T47D (cell line): Measurements from ENCODE around the gene TSPAN9.

Experiments
- DNase-seq, 2 experiments: peaks; one replicate each; pipeline versions ENCODE4 v3.0.0 to v3.0.0-alpha.2; 2011 to 2012; ENCODE audit warnings: low read depth in 1 of 2, low spot score in 1 of 2
- JUND ChIP-seq: IDR thresholded peaks from 2 replicates; pipeline ENCODE4 v1.6.1; 2012; ENCODE audit warnings: low read depth
- in situ Hi-C: cut with HindIII; loops from 2 replicates; pipeline ENCODE4 v1.10.0; 2016; ENCODE audit warnings: low sequenced_read_pairs, low pct_unique_long_range_greater_than_20kb

The TSPAN9 gene

DNA sequence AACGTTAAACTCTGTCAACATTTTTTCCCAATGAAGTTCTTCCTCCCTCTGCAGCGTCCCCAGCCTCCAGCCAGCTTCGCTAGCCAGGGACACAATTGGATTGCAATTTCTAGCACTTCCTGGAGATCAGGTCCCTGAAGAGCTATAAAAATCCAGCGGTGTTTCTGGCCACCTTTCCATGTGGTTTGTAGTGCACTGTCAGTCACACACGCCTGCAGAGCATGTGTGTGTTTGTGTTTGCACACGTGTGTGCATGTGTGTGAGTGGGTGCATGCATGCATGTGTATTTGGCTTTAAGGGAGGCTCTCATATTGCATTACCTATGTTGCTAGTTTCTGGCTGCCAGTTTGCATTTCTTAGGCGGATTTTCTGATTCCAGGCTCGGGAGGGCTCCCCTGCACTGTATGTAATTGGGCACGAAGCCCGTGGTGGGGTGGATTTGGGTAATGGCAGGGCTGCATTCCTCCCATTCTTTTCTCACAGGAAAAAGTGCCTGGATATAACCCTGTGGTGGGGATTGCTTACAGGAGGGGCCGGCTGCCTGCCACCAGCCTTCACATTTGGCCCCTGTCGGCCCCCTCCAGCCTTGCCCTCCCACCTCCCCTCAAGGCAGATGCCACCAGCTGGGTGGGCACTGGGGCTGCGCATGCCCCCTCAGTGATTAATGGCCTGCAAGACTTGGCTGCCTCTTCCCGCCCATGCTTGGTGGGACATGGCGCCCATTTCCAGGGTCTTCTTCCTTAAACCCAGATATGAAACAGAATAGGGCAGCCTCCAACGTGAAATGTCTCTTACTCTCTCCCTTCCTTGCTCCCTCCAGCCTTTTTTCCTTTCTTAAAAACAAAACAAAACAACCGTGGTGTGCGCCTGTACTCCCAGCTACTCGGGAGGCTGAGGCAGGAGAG, 74.0 kb downstream of the TSPAN9 start:
- no peak for TF ChIP-seq JUND
- DNase-seq, result no peak
- in situ Hi-C loops, result no loop called here

DNA sequence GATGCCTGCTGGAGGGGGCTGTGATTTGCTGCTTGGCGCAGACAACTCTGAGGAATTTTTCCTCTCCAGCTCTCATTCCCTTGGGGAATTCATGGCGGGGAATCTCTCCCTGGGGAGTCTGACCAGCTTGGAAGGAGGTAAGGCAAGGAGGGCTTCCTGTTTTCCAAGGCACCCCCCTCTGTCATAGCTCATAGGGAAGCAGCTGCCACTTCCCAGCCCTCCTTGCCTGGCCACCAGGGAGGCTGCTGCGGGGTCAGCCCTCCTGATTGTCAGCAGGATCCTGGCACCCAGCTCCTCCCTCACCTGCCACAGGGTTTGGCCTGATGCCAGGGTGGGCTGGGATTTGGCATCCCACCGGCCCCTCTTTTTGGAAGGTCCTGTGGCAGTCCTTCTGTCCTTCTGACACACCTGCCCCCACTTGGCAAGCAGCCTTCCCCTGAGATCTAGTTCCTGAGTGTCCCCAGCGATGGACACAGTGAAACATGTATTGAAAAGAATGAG, 74.9 kb downstream of the TSPAN9 start:
- DNase-seq, result no peak
- TF ChIP-seq JUND, result no peak
- in situ Hi-C loops, result no loop called here

DNA sequence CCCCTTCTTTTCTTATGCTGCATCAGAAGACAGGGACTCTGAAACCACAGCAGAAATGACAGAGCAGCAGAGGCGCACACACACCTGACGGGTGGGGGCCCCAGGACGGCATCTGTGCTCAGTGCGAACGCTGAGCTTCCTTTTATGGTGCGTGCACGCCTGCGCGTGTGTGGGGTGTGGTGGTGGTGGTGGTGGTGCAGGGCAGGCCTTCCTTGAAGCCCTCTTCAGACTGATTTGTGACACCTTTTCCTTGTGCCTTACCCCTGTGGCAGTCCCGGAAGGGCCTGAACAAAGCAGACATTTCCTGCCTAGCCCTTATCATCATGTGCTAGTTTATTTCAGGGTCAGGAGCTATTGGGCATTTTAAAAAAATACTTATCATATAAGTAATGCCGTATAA, 75.7 kb downstream of the TSPAN9 start:
- no peak for DNase-seq
- in situ Hi-C loops, result no loop called here
- TF ChIP-seq JUND, result no peak

DNA sequence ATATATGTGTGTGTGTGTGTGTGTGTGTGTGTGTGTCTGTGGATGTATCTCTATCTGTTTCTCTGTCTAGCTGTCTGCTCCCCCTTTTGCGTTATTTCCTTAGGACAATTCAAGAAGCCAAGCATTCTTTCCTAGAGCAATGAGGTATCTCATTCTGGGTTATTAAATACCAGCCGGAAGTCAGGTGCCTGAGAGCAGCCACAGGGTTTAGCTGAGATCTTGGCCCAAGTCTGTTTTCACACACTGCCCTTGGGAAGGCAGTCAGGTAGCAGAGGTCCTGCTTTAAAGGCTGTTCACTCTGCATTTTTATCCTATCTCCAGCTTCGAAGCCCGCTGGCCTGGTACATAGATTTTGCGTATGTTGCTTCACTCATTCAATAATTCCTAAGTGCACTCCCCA, 76.8 kb downstream of the TSPAN9 start:
- no peak for DNase-seq
- no peak for TF ChIP-seq JUND
- in situ Hi-C loops, result no loop called here

DNA sequence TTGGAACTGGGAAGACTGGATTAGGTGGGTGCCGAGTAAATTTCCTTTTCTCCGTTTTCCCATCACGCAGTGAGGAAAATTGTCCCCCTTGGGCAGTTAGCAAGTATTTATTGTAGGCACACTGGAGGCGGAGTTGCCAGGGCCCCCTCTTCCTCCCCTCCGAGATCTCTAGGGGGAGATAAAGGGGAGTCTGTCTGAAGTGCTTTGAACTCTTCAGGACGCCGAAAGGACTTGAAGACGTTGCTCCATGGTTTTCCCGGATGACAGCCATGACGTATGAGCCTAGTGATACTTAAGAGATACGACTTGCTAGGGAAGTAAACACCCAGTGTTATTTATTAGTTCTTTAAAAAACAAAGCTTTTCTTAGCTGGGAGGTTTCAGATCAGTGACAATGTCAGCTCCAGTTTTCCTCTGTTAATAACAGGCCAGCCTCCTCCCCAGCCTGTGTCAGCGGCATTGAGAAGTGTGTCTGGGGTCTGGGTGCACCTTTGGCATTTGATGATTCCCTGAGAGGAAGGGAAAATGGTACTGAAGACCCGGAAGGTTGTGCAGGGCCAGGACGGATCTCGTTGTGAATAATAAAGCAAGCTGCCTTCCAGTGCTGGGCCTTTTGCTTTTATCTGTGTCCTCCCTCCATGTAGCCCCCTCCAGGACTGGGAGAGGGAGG, 78.7 kb downstream of the TSPAN9 start:
- no peak for DNase-seq
- TF ChIP-seq JUND, result no peak

DNA sequence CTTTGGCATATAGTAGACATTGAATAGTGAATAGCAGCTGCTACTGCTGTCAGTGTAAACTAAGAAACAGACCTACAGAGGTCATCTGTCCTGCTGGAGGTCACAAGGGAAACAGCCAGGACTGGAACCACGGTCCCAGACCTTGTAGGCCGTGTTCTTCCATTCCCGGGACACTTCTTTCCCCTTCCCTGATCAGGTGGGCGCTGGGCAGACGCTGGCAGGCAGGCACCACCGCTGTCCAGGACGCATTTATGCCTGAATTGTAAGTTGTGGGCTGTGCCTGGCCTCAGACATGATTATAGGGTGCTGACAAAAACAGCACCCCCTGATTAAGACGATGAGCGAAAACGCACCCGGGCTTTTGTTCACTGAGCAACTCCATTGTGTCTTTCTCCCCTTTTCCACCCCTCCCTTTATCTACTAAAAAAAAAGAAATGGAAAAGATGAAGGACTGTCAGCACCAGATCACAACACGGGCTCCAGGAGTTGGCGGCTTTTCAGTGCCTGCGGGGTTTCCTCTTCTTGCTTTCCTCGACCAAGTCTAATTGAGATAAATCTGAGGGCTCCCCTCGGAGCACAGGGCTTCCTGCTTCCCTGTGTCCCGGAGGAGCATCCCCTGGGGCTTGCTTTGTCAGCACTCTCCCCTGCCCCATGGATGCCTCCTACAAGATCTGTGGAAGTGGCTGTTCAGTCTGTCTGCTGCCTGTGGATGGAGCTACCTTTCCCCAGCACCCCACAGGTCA, 80.6 kb downstream of the TSPAN9 start:
- no peak for DNase-seq
- no peak for TF ChIP-seq JUND
- in situ Hi-C loops, result no loop called here

More for the DNA sequence above, 78.7 kb downstream of the TSPAN9 start:
- in situ Hi-C loops, result no loop called here

DNA sequence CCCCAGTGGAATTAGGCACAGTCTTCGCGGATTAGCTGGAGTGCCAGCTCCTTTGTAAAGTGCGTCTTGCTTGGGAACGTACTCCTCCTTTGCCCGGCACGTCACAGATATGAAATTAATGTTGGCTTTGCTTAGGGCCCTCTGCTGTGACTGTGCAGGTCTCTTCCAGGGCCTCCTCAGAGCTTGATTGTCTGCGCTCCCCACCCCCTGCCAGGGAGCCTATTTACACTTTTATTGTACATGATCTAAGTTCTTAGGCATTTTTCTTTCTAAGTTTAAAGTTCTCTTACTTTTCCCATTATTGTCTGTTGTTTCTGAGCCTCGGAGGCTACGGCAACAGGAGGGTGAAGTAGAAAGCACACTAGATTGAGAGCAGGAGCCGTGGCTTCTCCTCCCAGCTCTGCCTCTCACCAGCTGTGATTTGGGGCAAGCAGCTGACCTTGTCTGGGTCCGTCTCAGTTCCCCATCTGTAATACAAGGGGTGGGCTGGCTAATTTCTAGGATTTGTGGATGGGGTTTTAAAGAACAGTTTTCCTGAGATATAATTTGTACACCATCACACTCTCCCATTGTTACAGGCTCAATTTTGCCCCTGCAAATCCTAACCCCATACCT, 81.8 kb downstream of the TSPAN9 start:
- DNase-seq, result no peak
- in situ Hi-C loops, result no loop called here
- TF ChIP-seq JUND, result no peak

DNA sequence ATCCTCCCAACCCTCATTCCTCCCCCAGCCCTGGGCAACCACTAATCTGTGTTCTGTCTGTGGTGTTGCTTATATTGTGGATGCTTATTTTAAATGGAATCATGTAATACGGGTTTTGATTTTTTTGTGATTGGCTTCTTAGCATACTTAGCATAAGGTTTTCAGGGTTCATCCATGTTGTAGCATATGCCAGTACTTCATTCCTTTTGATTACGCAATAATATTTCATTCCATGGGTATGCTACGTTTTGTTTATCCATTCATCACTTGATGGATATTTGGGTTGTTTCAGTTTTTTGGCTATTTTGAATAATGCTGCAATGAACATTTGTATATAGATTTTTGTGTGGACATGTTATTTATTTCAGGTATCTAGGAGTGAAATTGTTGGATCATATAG, 82.9 kb downstream of the TSPAN9 start:
- no peak for TF ChIP-seq JUND
- in situ Hi-C loops, result no loop called here

DNA sequence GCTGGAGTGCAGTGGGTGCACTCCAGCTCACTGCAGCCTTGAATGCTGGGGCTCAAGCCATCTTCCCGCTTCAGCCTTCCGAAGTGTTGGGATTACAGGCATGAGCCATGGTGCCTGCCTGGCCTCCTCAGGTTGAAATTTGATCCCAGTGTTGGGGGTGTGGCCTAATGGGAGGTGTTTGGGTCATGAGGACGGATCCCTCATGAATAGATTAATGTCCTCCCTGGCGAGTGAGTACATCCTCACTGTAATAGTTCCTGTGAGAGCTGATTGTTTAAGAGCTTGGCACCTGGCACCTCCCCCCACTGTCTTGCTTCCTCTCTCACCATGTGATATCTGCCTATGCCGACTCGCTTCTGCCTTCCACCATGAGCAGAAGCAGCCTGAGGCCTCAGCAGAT, 84.7 kb downstream of the TSPAN9 start:
- DNase-seq, result peak in 1 of 2 experiments; percentile 55
- TF ChIP-seq JUND, result no peak
- in situ Hi-C loops, result no loop called here

More for the DNA sequence above, 82.9 kb downstream of the TSPAN9 start:
- peak in 1 of 2 experiments; percentile 35 for DNase-seq

DNA sequence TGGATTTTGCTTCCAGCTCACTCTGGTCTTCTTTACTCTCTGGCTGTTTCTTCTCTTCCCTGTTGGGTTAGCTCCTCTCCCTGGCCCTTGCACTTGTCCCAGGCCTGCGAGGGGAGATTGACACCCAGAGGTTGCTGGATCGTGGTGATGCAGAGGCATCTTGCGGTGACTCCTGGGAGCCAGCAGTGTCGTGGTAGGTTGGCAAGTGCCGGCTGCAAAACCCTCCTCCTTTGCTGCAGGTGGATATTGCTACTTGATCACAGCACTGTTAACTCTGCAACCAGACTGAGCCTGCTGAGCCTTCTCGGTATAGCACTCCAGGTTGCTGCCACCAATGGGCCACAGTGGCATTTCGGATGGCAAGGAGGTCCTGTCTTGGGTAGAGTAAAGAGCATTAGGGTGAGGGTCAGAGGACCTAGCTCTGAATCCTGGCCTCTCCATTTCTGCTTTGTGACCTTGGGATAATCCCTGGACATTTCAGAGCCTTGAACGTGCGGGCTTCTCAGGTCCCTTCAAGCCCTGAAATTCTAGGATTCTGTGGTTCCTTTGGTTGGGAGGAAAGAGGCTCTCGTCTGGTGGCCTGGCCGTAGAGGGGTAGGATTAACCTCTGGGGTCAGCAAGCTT, 87.4 kb downstream of the TSPAN9 start:
- in situ Hi-C loops, result no loop called here
- DNase-seq, result no peak
- no peak for TF ChIP-seq JUND

DNA sequence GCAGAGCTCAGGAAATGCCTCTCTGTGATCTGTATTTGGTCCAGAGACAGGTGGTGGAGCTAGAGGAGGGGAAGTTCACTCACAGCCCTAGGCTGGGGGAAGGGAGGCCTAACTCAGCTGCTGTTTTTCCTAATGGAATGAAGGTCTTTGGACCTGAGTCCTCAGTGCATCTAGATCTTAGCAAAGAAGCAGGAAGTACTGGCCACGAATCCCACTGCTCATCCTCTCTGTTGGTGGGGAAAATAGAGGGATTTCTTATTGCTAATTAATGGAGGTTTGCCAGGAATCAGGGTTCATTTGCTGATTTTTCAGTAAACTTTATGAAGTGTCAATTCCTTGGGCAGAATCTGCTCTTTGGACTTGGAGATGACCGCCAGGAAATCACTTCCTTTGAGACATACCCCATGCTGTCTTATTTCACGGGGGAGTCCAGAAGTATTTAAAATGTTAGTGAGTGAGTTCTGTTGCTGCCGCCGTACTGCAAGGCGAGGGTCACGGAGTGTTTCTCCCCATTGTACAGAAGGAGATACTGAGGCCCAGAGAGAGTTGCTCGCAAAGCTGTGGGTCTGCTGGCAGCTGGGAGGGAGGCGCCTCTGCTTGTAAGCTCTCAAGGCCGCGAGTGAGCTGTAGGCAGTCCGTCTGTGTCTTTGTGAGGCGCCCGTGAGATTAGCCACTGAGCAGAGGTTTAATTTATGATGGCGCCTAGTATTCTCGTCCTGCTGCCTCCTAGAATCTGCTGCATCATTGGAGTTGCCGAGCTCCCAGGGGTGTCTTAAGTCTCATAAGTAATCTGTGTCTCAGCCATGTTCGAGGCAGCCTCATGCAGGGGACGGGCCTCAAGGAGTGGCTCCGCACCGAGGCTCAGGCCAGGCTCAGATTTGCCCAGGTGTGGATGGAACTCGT, 88.2 kb downstream of the TSPAN9 start:
- DNase-seq, result no peak
- in situ Hi-C loops, result no loop called here
- TF ChIP-seq JUND, result no peak
